ENCODE data around the gene EPN3.

EPN3 gene

DNA sequence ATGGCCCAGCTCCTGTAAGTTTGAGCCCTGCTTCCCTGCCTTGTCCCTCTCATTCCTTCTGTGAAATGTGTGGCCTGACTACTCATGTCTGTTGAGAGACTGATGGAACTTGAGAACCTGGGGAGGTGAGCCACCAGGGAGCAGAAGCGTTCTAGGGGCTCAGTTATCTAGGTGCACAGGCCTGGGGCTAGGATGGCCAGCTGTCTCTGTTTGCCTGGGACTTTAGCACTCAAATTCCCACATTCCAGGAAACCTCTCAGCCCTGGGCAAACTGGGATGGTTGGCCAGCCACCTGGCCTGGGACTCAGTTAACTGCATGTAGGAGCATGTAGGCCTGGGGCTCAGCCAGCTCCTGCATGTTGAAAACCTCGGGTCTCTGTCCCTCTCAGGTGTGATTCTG lies 9.3 kb upstream of the EPN3 start:
- Histone ChIP-seq H3K79me2 (ENCODE audit: insufficient read depth, low read length) (no peaks in the 10 kb centered on the region), H3F3A (ENCODE audit: low read depth) (no peaks in the 10 kb centered on the region), H3K27me3 (ENCODE audit: insufficient read depth, low read length, poor library complexity, severe bottlenecking) (no peaks in the 10 kb centered on the region), H3K9ac (ENCODE audit: low read depth, low read length, poor library complexity, severe bottlenecking) (no peak overlapping the region), H3K9me3 (ENCODE audit: insufficient read depth, low read depth, low read length) (no peaks in the 10 kb centered on the region), H3K4me3 (ENCODE audit: low read length, poor library complexity, severe bottlenecking) (no peak overlapping the region), H3K9me2 (replicated peaks; ENCODE audit: low read depth, low read length) (no peaks in the 10 kb centered on the region), H4K20me1 (ENCODE audit: insufficient read depth, low read length, poor library complexity, severe bottlenecking) (no peaks in the 10 kb centered on the region), H2AFZ (ENCODE audit: low read length) (no peak overlapping the region), H3K4me1 (ENCODE audit: insufficient read depth, low read length, poor library complexity, severe bottlenecking) (no peaks in the 10 kb centered on the region), H3K4me2 (ENCODE audit: low read depth, low read length, poor library complexity, severe bottlenecking) (no peak overlapping the region), H3K36me3 (ENCODE audit: insufficient read depth, low read length) (no peaks in the 10 kb centered on the region)
- no peak for TF ChIP-seq EZH2phosphoT487 (IDR thresholded peaks at IDR 0.05; ENCODE audit: borderline replicate concordance)
- TF ChIP-seq, protein P1, sequence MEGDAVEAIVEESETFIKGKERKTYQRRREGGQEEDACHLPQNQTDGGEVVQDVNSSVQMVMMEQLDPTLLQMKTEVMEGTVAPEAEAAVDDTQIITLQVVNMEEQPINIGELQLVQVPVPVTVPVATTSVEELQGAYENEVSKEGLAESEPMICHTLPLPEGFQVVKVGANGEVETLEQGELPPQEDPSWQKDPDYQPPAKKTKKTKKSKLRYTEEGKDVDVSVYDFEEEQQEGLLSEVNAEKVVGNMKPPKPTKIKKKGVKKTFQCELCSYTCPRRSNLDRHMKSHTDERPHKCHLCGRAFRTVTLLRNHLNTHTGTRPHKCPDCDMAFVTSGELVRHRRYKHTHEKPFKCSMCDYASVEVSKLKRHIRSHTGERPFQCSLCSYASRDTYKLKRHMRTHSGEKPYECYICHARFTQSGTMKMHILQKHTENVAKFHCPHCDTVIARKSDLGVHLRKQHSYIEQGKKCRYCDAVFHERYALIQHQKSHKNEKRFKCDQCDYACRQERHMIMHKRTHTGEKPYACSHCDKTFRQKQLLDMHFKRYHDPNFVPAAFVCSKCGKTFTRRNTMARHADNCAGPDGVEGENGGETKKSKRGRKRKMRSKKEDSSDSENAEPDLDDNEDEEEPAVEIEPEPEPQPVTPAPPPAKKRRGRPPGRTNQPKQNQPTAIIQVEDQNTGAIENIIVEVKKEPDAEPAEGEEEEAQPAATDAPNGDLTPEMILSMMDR (conservative IDR thresholded peaks at IDR 0.05; ENCODE audit: low read length) = no peak

- Histone ChIP-seq H3K9me3 (ENCODE audit: insufficient read depth, low read depth, low read length) (no peaks in the 10 kb centered on the region), H2AFZ (ENCODE audit: low read length) (no peak overlapping the region), H3K9me2 (replicated peaks; ENCODE audit: low read depth, low read length) (no peaks in the 10 kb centered on the region), H3K79me2 (ENCODE audit: insufficient read depth, low read length) (no peaks in the 10 kb centered on the region), H3F3A (ENCODE audit: low read depth) (no peaks in the 10 kb centered on the region), H3K4me2 (ENCODE audit: low read depth, low read length, poor library complexity, severe bottlenecking) (no peak overlapping the region), H4K20me1 (ENCODE audit: insufficient read depth, low read length, poor library complexity, severe bottlenecking) (no peaks in the 10 kb centered on the region), H3K27me3 (ENCODE audit: insufficient read depth, low read length, poor library complexity, severe bottlenecking) (no peaks in the 10 kb centered on the region), H3K4me1 (ENCODE audit: insufficient read depth, low read length, poor library complexity, severe bottlenecking) (no peaks in the 10 kb centered on the region), H3K36me3 (ENCODE audit: insufficient read depth, low read length) (no peaks in the 10 kb centered on the region), H3K9ac (ENCODE audit: low read depth, low read length, poor library complexity, severe bottlenecking) (no peak overlapping the region), H3K4me3 (ENCODE audit: low read length, poor library complexity, severe bottlenecking) (no peak overlapping the region)
- no peak for TF ChIP-seq EZH2phosphoT487 (IDR thresholded peaks at IDR 0.05; ENCODE audit: borderline replicate concordance)
- TF ChIP-seq, protein P1 (conservative IDR thresholded peaks at IDR 0.05; ENCODE audit: low read length) = no peak
These were observed 7.7 kb upstream of the EPN3 start for GRCh38 chr17:50524838-50525237.

GRCh38 chr17:50527155-50527762 lies 5.3 kb upstream of the EPN3 start:
- H2AFZ ChIP-seq (ENCODE audit: low read length) = no peak overlapping the region
- H4K20me1 ChIP-seq (ENCODE audit: insufficient read depth, low read length, poor library complexity, severe bottlenecking) = no peaks in the 10 kb centered on the region
- no peaks in the 10 kb centered on the region for H3K9me3 ChIP-seq (ENCODE audit: insufficient read depth, low read depth, low read length)
- H3K9me2 ChIP-seq (replicated peaks; ENCODE audit: low read depth, low read length) = no peaks in the 10 kb centered on the region
- no peaks in the 10 kb centered on the region for H3K4me1 ChIP-seq (ENCODE audit: insufficient read depth, low read length, poor library complexity, severe bottlenecking)
- H3K4me3 ChIP-seq (ENCODE audit: low read length, poor library complexity, severe bottlenecking) = no peak overlapping the region
- TF ChIP-seq, protein P1 (conservative IDR thresholded peaks at IDR 0.05; ENCODE audit: low read length) = no peak
- no peak for TF ChIP-seq EZH2phosphoT487 (IDR thresholded peaks at IDR 0.05; ENCODE audit: borderline replicate concordance)
- no peaks in the 10 kb centered on the region for H3F3A ChIP-seq (ENCODE audit: low read depth)
- no peaks in the 10 kb centered on the region for H3K27me3 ChIP-seq (ENCODE audit: insufficient read depth, low read length, poor library complexity, severe bottlenecking)
- H3K36me3 ChIP-seq (ENCODE audit: insufficient read depth, low read length) = no peaks in the 10 kb centered on the region
- no peaks in the 10 kb centered on the region for H3K79me2 ChIP-seq (ENCODE audit: insufficient read depth, low read length)
- H3K4me2 ChIP-seq (ENCODE audit: low read depth, low read length, poor library complexity, severe bottlenecking) = no peak overlapping the region
- H3K9ac ChIP-seq (ENCODE audit: low read depth, low read length, poor library complexity, severe bottlenecking) = no peak overlapping the region

All from Loucy (cell line).